ENCODE data around the gene CCSER2.

GRCh38 chr10:84547616-84548015, 219.2 kb downstream of the CCSER2 start:
- TF ChIP-seq EZH2phosphoT487 (IDR thresholded peaks at IDR 0.05; ENCODE audit: borderline replicate concordance) (no peak), CTCF (conservative IDR thresholded peaks at IDR 0.05; ENCODE audit: low read length) (no peak)

Measured in Loucy (cell line).